Activated CD8-positive, alpha-beta memory T cell treated with anti-CD3 and anti-CD28 coated beads, Interleukin-2, amount 50 U/mL, for 1 hour (primary cell): Measurements from ENCODE around the gene SH3BGRL2.

Experiments used
- DNase-seq: peaks from one replicate; pipeline ENCODE4 v3.0.0-alpha.2; 2020; ENCODE audit errors: extremely low read depth

SH3BGRL2 gene

GRCh38 chr6:79699606-79700005 lies 68.5 kb downstream of the SH3BGRL2 start:
- DNase-seq: no peak

- peak; percentile 31 for DNase-seq
Observed at GRCh38 chr6:79702691-79703090, 71.6 kb downstream of the SH3BGRL2 start.

DNA sequence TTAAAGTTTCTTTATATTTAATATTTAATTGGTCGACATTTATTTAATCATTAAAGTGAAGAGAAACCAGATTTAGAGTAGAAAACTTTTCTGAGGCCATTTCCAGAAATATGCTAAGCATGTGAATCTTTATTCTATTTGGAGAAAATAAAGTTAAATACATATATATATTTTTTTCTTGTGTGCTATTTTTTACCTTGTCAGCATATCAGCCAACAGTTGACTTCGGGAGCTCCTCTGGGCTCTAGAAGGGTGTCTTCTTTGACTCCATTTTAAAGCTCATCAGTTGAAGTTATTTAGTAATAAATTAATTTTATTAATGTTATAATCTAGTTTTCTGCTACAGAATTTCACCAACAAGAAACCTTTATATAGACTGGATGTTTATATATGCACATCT lies 73.1 kb downstream of the SH3BGRL2 start:
- no peak for DNase-seq

GRCh38 chr6:79705456-79705995 lies 74.4 kb downstream of the SH3BGRL2 start:
- no peak for DNase-seq

- no peak for DNase-seq
Observed at GRCh38 chr6:79706527-79706926, 75.4 kb downstream of the SH3BGRL2 start.

DNA sequence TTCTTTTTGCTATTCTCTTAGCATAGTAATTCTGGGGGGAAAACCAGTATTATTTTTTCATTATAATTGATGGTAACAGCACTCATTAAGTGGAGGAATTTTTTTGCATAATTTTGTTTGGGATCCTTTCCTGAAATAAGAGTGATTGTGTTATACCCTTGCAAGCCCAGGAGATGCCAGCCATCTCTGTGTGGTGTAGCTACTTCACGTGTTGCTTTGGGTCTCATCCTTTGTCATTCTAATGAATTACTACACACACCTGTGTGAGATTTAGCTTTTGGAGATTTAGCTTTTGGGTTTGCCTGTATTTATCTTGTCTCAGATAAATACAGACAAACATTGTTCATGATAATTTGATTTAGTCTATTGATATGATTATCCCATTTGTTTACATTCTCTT lies 76.5 kb downstream of the SH3BGRL2 start:
- no peak for DNase-seq

DNA sequence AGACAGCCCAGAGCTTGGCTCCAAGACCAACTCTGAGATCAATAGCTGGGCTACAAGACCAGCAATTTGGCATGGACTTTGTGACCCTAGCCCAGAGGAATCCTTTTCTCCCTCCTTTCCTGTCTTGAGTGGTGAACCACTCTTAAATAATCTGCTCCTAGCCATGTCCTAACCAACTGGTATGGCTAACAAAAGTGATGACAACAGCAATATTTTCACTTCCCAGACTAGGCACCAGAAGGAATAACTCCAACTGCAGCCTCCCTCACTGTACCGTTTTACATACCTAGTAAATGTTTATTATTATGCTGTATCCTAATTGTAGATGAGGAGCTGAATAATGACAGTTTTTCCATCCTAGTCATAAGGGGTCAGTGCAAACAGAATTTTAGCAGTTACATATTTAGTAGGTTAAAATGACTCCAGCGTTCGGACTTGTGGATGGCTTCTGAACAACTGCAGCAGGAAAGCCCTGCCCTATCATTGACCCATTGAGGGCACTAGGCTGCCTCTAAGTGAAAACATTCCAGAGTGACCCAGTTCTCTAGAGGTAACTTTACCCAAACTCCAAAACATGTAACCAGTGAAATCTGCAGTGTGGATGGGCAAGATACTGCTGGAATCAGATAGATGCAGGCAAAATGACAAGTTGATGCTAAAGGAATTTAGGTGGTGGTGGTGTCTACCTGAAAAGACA lies 77.1 kb downstream of the SH3BGRL2 start:
- DNase-seq: no peak

- no peak for DNase-seq
Observed at GRCh38 chr6:79710127-79710526, 79.0 kb downstream of the SH3BGRL2 start.

DNA sequence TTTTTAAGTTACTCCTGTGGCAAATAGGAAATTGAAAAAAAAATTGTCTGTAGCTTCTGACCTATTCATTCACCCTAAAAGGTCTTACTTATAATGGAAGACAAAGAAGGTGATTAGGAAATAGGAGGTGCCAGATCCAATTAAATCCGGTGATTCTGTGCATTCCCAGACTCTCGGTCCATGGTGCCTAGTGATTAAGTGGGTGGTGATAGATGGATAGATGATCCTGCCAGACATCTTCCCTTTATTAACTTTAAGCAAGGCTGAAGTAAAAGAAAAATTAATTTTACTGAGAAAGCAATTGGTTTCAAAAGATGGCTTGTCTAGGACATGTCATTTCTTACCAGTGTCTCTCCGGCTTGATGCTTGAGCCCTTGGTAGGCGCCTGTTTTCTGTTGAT lies 80.0 kb downstream of the SH3BGRL2 start:
- no peak for DNase-seq

DNA sequence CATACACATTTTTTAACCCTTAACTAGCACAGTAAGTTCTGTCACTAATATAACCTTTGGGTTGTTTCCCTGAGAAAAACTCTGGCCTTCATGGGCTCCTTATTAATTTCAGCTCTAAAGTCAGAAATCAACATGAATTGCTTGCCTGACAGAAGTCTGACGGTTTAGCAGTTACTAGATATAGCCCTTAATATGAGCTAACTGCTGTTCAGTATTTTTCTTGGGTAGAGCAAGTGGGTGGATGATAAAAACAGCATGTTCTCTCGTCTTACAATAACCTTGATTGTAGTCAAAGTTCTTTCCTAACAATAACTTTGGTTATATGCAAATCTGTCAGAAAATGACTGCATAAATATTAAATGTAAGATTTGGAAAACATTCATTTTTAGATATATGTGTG lies 81.0 kb downstream of the SH3BGRL2 start:
- no peak for DNase-seq

GRCh38 chr6:79712616-79713135 lies 81.5 kb downstream of the SH3BGRL2 start:
- DNase-seq: no peak

GRCh38 chr6:79713701-79714322 lies 82.7 kb downstream of the SH3BGRL2 start:
- peak; percentile 19 for DNase-seq

- DNase-seq: no peak
Observed at GRCh38 chr6:79717989-79718388, 86.9 kb downstream of the SH3BGRL2 start.

DNA sequence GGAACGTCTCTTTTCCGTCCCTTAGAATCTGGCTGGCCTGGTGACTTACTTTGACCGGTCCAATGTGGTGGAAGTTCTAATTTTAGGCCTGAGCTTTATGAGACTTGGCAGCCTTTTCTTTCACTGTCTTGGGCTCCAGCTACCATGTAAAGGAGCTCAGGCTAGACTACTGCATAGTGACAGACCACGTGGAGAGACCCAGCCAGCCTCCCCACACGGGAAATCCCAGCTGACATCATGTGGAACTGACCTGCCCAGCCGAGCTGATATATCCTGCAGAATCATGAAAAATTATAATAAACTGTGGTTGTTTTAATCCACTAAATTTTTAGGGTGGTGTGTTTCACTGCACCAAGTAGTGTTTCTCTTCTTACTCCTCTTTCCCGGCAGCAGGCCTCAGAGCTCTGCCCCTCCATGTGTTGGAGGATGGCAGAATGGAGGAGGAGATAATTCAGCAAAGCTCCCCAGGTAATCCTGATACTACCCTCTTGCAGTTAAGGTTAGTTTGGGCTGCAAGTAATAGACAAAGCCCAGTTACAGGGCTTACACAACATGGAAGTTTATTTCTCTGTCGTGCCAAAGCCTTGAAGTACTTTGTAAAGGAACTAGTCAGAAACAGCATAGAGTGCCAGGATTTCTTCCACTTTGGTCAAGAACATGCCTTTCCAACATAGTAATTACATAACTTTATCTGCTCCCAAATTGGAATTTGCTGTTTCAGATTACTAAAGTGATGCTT lies 87.5 kb downstream of the SH3BGRL2 start:
- no peak for DNase-seq

DNA sequence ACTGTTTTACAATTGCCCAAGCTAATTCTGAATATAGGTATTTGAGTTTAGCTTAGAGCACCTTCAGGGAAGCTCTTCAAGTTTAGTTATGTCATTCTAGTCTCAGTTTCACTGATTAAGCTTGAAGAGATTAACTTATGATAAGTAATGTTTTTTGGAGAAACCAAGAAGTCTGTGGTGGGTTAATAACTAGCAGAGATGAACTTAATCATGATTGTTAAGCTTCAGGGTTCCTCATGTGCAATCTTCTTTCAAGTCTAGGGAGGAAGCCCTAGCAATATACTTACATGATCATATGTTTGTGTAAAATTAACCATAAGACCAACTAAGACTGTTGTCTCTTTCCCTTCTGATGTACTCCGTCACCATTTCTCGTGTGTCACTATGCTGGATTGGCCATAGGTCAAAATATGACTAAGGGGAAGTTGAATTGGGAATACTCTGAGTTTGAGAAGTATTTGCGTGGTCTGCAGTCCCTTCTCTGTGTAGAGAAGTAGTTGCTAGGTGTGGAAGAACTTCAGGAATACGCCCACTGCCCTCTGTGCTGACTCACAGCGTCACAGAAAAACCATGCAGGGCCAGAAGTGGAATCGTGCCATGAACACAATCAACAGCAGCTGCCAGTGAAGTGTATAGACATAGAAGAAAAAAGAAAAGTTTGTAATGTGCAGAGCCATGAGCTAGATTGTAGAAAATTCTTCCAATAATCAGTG lies 88.3 kb downstream of the SH3BGRL2 start:
- no peak for DNase-seq

DNA sequence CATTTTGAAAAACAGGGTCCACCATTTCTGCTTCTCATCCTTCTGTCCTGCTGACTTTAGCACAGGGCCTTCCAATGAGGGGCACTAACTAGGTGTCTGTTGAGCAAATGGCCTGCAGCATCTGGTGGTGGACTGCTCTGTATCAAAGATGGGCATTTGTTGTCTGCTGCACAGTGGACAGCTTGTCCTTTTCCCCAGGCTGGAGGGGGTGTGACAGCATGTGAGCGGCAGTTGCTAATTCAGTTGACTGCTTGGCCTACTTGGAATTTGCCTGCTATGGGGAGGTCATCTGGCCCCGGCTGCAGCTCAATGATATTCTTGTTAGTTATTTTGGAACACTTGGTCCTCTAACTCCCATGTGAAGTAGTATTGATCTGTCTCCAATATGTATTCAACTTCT lies 93.7 kb downstream of the SH3BGRL2 start:
- DNase-seq: no peak

DNA sequence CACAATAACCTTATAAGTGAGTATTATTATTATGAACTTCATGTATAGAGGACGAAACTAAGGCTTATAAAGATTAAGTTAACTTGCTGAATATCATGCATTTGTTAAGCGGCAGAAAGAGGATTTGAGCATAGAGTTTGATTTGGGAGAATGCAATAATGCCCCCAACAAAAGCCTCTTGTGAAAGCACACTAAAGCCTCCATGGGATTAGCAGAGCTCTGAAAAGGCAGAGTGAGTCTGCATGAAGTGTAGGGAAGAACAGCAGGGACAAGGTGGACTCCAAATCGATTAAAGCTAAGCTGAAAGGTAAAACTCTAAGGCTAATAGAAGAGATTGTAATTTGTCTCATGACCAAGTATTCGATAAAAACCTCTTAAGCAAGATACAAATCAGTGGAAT lies 100.3 kb downstream of the SH3BGRL2 start:
- no peak for DNase-seq

DNA sequence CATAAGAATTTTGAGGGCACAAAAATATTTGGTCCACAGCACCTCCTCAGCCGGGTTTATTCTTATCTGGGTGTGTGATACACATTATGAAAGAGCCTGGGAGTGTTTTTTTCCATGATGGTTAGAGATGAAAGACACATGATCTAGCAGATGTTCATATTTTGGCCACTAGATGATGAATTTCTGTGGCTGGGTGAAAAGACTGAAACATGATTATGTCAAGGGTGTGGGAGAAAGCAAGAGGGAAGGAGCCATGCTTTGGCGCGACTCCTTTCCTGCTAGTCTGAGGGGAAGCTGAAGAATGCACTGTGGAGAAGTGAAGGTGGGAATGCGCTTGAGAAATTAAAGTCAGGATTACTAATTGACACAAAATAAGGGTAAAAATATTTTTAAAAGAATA lies 102.3 kb downstream of the SH3BGRL2 start:
- DNase-seq: no peak

DNA sequence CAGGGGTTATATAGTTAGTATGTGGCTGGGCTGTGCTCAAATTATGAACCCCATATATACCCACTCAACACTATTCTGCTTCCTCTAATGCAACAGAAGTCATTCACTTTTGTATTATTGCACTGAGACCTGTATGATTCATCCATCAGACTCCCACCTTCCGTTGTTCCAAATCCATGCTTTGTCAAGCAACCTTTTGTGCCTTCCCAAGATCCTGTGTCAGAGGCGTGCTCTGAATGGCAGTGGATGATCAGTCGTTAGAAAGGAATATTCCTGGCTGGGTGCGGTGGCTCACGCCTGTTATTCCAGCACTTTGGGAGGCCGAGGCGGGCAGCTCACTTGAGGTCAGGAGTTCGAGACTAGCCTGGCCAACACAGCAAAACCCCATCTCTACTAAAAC lies 103.2 kb downstream of the SH3BGRL2 start:
- no peak for DNase-seq

- no peak for DNase-seq
Observed at GRCh38 chr6:79735183-79735582, 104.1 kb downstream of the SH3BGRL2 start.

- DNase-seq: no peak
Observed at GRCh38 chr6:79737172-79737571, 106.0 kb downstream of the SH3BGRL2 start.

GRCh38 chr6:79742030-79742429 lies 110.9 kb downstream of the SH3BGRL2 start:
- DNase-seq: no peak
